ENCODE measurements around the gene XAF1.
"Not testable (repeated sequence)": the region's sequence is repeated elsewhere in the genome, so short reads cannot be mapped to it uniquely, and the experiment has no call there.

XAF1 gene

DNA sequence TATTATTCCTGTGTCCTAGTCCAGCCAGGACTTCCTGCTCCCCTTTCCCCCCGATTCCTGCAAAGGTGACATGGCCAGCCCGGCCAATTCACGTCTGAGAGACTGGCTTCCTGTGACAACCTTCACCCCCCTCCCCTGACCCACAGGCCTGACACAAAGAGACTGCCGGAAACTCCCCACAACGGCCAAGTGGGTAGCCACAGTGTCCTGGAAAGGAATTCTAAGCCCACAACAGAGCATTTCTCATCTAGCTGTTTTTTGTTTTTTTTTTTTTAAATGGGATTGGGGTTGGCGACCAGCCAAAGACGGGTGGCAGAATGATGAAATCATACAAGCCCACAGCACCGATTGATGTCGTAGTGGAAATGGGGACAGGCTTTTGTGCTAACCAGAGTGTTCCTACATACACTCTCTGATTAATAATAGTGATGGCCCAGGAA lies 2.8 kb upstream of the XAF1 start:
- peak in 18 of 56 donors; percentile 4 to 44 (median 22) for DNase-seq

DNA sequence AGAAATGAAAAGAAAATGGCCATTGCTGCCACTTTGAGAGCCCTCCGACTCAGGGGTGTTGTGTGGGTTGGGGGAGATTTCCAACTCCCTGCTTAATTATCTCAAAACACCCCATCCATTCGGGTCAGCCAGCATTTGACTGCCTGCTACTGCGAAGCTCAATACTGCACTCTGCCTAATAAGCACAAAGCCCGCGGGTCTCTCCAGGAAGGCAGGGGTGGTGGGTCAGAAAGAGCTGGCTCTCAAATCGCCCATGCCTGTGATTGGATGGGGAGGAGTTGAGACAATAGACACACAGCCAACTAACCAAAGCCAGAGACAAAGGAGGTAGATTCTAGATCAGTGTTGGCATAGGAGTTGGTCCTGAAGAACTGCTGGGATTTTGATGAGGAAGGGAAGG lies 2.3 kb upstream of the XAF1 start:
- no peak for DNase-seq

DNA sequence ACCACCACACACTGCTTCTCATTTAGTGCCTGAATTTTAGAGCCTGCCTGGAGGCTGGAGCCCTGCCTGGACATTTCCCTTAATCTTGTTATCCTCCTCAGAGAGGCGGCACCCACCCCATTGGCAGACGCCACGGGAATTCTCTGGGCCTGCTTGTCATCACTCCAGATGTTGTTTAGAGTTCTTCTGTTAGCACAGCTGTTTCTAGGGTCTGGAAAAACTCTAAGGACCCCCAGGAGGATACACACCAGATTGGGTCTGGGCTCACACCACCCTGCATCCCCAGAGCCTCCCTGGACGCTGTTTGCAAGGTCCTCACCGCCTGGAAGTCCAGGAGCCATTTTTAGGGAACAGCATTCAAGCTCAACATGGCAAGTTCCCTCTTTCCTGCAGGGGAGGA lies 565 bp upstream of the XAF1 start:
- DNase-seq = no peak

DNA sequence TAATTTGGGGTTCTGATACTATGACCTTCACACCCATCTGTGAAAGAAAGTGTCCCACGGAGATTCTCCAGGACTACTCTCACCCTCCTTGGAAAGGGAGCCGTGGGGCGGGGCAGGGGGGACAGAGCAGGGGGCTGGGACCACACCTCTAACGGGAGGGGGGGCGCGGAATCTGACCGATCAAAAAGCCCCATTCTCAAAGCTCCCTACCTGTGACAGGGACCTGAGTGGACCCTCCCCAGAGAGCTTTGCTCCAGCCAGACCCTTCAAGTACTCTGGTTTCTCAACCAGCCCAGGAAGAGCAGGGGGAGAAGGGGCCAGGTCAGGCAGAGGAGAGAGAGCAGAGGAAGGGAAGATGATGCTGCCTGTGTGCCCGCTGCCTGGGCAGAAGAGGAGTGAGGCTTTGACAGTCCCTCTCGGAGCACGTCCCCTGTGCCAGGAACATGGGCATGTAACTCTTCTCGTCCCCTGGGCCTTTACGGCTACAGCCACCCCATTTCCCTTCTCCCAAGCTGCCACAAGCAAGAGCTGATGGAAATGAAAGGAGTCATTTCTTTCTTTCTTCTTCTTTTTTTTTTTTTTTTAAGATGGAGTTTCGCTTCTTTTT lies 682 bp downstream of the XAF1 start:
- DNase-seq = no peak

DNA sequence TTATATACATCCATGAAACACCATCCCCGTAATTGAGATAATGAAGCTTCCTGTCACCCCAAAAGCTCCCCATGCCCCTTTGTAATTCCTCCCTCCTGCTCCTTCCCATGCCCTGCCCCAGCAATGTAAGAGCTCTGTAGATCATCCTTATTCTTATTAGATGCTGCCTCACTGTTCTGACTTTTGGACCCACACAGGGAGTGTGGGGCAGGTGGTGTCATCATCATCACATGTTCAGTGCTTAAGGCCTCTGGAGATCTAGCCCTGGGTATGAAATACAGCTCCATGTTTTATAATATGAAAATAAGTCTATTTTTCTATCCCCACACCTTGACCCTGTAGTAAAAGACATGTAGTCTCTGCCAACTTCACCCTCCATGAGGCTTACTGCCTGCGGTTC lies 1.9 kb downstream of the XAF1 start:
- no peak for DNase-seq

DNA sequence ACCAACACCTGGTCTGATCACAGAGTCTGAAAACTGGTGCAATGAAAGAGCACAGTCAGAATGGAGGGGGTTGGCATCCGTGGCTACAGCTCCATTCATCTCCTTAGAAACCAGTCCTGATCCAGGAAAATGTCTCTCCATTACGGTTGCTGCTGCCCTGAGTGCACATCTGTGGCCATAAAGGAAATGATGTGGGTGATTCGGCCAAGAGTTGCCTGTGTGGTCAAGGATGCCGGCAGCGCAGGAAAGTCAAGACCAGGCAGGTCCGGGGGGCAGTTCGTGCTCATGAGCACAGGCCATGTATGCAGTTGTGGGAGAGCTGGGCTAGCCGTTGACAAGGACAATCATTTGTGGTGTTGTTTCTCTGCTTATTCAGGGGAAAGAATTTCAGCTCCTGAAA lies 5.9 kb downstream of the XAF1 start:
- peak in 1 of 56 donors; percentile 7 for DNase-seq

GRCh38 chr17:6768447-6768846 lies 12.6 kb downstream of the XAF1 start:
- no peak for DNase-seq

- DNase-seq = no peak
Observed at GRCh38 chr17:6772016-6772415, 16.2 kb downstream of the XAF1 start.

DNA sequence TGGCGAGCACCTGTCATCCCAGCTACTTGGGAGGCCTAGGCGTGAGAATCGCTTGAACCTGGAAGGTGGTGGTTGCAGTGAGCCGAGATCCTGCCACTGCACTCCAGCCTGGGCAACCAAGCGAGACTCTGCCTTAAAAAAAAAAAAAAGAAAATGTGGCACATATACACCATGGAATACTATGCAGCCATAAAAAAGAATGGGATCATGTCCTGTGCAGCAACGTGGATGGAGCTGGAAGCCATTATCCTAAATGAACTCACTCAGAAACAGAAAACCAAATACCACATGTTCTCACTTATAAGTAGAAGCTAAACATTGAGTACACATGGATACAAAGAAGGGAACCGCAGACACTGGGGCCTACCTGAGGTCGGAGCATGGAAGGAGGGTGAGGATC lies 19.1 kb downstream of the XAF1 start:
- DNase-seq = not testable (repeated sequence)

- DNase-seq = no peak
Observed at GRCh38 chr17:6775871-6776405, 20.1 kb downstream of the XAF1 start, which contains the start of gene FBXO39. Gene FBXO39 (plus strand): TSS chr17:6776215. CDS start chr17:6779869, 3,654 bp downstream.

- no peak for DNase-seq
Observed at GRCh38 chr17:6779411-6779810, 23.6 kb downstream of the XAF1 start.

DNA sequence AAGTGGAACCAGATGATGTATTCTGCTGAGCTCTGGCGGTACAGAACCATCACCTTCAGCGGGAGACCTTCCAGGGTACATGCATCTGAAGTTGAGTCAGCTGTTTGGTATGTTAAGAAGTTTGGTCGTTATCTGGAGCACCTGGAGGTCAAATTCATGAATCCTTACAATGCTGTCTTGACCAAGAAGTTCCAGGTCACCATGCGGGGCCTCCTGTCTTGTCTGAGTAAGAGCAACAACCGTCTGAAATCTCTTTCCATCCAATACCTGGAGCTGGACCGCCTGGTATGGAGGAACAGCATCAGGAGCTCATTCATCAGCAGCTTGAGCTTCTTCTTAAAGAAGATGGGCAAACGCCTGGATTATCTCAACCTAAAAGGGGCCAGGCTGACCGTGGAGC lies 24.2 kb downstream of the XAF1 start:
- no peak for DNase-seq

DNA sequence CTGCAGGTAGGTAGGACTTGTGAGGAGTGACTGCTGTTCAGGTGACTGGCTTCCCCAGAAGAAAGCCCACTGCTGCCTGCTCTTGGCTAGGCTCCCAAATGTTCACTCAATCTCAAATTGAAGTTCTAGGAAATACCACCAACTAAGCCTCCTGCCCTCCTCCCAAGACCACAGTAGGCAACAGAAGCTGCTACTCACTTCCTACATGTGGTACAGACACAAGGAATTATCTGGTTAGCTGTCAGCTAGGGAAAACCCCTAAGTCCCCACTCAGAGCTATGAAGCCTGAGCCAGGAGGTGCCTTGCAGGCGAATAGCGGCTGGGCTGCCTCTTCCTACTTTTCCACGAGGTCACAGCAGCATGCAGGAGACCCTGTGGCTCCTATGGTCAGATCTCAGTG lies 25.0 kb downstream of the XAF1 start:
- no peak for DNase-seq

DNA sequence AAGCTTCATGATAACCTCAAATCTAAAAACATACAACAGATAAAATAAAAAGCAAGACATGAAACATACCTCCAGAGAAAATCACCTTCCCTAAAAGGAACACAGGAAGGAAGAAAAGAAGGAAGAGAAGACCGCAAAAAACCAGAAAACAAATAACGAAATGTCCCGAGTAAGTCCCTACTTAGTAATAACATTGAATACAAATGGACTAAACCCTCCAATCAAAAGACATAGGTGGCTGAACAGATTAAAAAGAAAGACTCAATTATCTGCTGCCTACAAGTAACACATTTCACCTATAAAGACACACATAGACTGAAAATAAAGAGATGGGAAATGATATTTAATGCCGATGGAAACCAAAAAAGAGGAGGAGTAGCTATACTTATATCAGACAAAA lies 26.4 kb downstream of the XAF1 start:
- DNase-seq = no peak

DNA sequence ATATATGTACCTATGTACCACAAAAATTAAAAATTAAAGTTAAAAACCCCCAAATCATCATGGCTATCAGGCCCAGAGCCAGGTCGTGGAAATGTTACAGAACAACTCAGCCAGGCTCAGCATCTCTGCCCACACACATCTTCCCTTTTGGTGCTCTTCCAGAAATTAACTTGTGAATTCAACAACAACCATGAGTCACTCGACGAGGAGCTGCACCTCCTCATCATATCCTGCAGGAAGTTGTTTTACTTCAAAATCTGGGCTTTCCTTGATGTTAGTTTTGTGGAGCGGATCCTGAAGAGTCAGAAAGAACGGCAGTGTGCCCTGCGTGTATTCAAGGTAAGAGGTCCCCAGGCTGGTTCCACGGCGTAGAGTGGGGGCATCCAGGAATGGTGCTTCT lies 30.8 kb downstream of the XAF1 start:
- DNase-seq = peak in 5 of 56 donors; percentile 2 to 15 (median 7)

GRCh38 chr17:6787081-6787693 lies 31.3 kb downstream of the XAF1 start:
- DNase-seq = no peak

GRCh38 chr17:6789146-6789545 lies 33.3 kb downstream of the XAF1 start:
- DNase-seq = no peak

DNA sequence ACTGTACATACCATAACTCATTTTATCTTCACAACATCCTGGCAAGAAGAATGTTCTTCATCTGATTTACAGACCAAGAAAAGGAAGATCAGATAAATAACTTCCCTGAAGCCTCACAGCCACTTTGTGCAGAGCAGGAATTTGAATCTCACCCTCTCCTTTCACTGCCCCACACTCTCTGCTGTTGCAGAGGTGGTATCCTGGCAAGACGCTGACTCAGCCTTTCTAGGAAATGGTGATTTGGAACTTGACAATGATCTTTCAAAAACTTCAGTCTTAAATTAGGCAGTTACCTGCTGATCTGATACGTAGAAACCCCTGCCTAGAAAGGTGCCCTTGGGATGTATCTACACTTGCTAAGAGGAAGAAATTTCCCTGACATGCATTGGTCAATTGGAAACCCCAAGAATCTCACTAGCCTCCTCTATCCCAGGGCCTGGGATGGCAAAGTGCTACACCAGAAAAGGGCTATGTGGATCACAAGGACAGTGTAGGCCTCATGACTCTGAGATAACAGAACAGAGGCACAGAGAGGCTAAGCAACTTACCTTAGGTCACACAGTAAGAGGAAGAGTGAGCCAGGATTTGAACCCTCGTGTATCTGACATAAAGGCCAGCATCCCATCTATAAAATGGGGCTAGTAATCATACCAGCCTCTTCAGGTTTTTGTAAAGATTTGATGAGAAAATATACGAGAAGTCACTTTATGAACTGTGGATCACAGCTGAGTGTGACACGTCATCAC lies 38.1 kb downstream of the XAF1 start:
- no peak for DNase-seq

DNA sequence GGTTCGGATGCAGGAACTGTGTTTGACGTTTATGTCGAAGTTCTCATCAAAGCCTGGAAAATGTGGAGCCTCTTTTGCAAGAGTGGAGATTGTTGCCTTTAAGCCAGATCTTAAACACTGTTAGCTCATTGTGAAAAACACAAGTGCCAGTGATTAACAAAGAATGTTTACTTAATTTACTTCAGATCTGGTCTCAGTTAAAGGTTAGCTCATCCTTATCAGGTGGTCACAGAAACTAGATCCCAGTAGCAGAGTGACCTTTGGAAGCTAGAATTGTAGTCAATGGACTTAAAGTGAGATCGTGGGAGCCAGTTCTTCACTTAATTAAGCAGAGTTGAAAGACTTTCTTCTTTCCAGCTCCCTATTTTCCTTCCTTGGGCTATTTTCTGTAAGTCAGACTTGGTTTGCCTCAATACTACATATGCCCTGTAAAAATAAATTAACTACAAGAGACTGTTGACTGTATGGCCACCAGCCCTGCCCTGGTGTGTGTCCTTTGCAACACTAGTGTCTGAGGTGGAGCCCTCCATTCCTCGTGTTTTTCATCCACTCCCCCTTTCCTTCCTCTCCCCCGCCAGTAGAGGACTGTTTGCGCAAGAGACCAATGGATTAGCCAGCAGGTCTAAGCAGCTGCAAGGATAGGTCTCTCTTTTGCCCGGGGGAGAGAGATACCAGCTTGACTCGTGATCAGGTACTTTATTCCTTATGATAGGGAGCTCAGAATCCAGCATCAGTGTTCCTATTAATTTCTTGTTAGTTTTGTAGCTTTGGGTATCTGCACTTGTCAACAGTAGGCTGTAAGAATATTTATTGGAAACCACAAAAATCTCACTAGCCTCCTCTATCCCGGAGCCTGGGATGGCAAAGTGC lies 40.4 kb downstream of the XAF1 start:
- DNase-seq = no peak

DNA sequence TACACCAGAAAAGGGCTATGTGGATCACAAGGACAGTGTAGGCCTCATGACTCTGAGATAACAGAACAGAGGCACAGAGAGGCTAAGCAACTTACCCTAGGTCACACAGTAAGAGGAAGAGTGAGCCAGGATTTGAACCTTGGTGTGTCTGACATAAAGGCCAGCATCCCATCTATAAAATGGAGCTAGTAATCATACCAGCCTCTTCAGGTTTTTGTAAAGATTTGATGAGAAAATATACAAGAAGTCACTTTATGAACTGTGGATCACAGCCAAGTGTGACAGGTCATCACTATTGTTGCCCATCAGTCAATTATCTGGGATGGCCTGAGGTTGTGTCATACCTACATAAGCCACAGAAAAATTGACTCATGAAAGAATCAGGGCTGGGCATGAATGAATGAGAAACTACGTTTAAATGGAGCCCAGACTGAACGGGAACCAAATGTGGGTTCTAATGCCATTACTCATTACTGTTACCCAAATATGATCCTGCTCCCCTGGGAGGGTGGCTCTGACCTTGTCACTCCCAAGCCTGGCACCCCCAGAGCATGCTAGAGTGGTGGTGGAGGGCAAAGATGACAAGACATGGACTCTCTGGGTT lies 41.1 kb downstream of the XAF1 start:
- no peak for DNase-seq
